Liver (tissue), 9 donors: ENCODE results near the gene RNF182. TPM values are rescaled to one million over a fixed set of nuclear protein-coding genes. Genes with fewer than 3 reads are reported as not detected.

Experiments
- DNase-seq: peaks from one replicate; pipeline ENCODE4 v3.0.0-alpha.2; 2017; ENCODE audit warnings: low spot score
- H3K27ac ChIP-seq, 2 donors: one replicate each; pipeline ENCODE4 v1.7.0; 2013; ENCODE audit warnings: inconsistent platforms in 2 of 2, low read length in 2 of 2, control low read depth in 1 of 2, low read depth in 1 of 2, mild to moderate bottlenecking in 1 of 2
- H3K27me3 ChIP-seq, 4 donors: one replicate each; pipeline versions ENCODE4 v1.6.1 to v1.7.0; 2013; ENCODE audit warnings: low read length in 3 of 4, inconsistent platforms in 1 of 4, mild to moderate bottlenecking in 1 of 4, moderate library complexity in 1 of 4; ENCODE audit not compliant: control insufficient read depth in 4 of 4, insufficient read depth in 4 of 4
- H3K36me3 ChIP-seq, 4 donors: one replicate each; pipeline versions ENCODE4 v1.6.1 to v1.7.0; 2013; ENCODE audit warnings: low read length in 3 of 4, mild to moderate bottlenecking in 3 of 4, low read depth in 1 of 4, moderate library complexity in 1 of 4; ENCODE audit not compliant: control insufficient read depth in 4 of 4, insufficient read depth in 3 of 4
- H3K4me1 ChIP-seq, 4 donors: one replicate each; pipeline versions ENCODE4 v1.6.1 to v1.7.0; 2013; ENCODE audit warnings: low read length in 3 of 4, mild to moderate bottlenecking in 3 of 4, moderate library complexity in 1 of 4; ENCODE audit not compliant: control insufficient read depth in 4 of 4, insufficient read depth in 4 of 4
- H3K4me3 ChIP-seq, 3 donors: one replicate each; pipeline versions ENCODE4 v1.6.1 to v1.7.0; 2013; ENCODE audit warnings: low read length in 3 of 3, control low read depth in 1 of 3, low read depth in 1 of 3, mild to moderate bottlenecking in 1 of 3
- H3K9ac ChIP-seq, 2 donors: one replicate each; pipeline ENCODE4 v1.7.0; 2013; ENCODE audit warnings: low read length in 2 of 2, mild to moderate bottlenecking in 2 of 2, moderate library complexity in 2 of 2, control low read depth in 1 of 2, low read depth in 1 of 2
- H3K9me3 ChIP-seq, 4 donors: one replicate each; pipeline versions ENCODE4 v1.6.1 to v1.7.0; 2013; ENCODE audit warnings: low read length in 3 of 4; ENCODE audit not compliant: control insufficient read depth in 4 of 4
- EGR1 ChIP-seq, 2 donors: IDR thresholded peaks; 2 replicates each; pipeline ENCODE4 v1.6.1; 2016 to 2018; ENCODE audit warnings: antibody characterized with exemption in 2 of 2, low read depth in 2 of 2
- FOXA1 ChIP-seq: IDR thresholded peaks from 2 replicates; pipeline ENCODE4 v1.6.1; 2016; ENCODE audit warnings: antibody characterized with exemption
- FOXA2 ChIP-seq: IDR thresholded peaks from 2 replicates; pipeline ENCODE4 v1.6.1; 2016; ENCODE audit warnings: antibody characterized with exemption
- GABPA ChIP-seq, 2 donors: IDR thresholded peaks in 1 of 2; conservative IDR thresholded peaks in 1 of 2; 2 replicates each; pipeline ENCODE4 v1.6.1; 2016; ENCODE audit warnings: antibody characterized with exemption in 2 of 2, mild to moderate bottlenecking in 1 of 2, moderate library complexity in 1 of 2
- HNF4A ChIP-seq, 2 donors: conservative IDR thresholded peaks; 2 replicates each; pipeline ENCODE4 v1.6.1; 2016; ENCODE audit warnings: antibody characterized with exemption in 2 of 2, mild to moderate bottlenecking in 2 of 2
- HNF4G ChIP-seq: IDR thresholded peaks from 2 replicates; pipeline ENCODE4 v1.6.1; 2016; ENCODE audit warnings: antibody characterized with exemption
- JUND ChIP-seq, 2 donors: IDR thresholded peaks; 2 replicates each; pipeline ENCODE4 v1.6.1; 2016; ENCODE audit warnings: antibody characterized with exemption in 2 of 2
- NR2F2 ChIP-seq: IDR thresholded peaks from 2 replicates; pipeline ENCODE4 v1.6.1; 2016; ENCODE audit warnings: antibody characterized with exemption
- RAD21 ChIP-seq, 2 donors: IDR thresholded peaks; 2 replicates each; pipeline ENCODE4 v1.6.1; 2016; ENCODE audit warnings: antibody characterized with exemption in 2 of 2, mild to moderate bottlenecking in 2 of 2
- REST ChIP-seq: IDR thresholded peaks from 2 replicates; pipeline ENCODE4 v1.6.1; 2016; ENCODE audit warnings: antibody characterized with exemption, mild to moderate bottlenecking
- RXRA ChIP-seq, 2 donors: IDR thresholded peaks; 2 replicates each; pipeline ENCODE4 v1.6.1; 2017 to 2018; ENCODE audit warnings: antibody characterized with exemption in 2 of 2, mild to moderate bottlenecking in 1 of 2
- SP1 ChIP-seq: IDR thresholded peaks from 2 replicates; pipeline ENCODE4 v1.6.1; 2018; ENCODE audit warnings: antibody characterized with exemption, mild to moderate bottlenecking
- TAF1 ChIP-seq: conservative IDR thresholded peaks from 2 replicates; pipeline ENCODE4 v1.6.1; 2016; ENCODE audit warnings: antibody characterized with exemption, mild to moderate bottlenecking
- YY1 ChIP-seq: IDR thresholded peaks from 2 replicates; pipeline ENCODE4 v1.6.1; 2016; ENCODE audit warnings: antibody characterized with exemption, mild to moderate bottlenecking
- ZBTB33 ChIP-seq: IDR thresholded peaks from 2 replicates; pipeline ENCODE4 v1.6.1; 2016; ENCODE audit warnings: antibody characterized with exemption
- WGBS: extraction: QIAGEN DNeasy Blood & Tissue Kit; methylation state at CpG from one replicate; pipeline ENCODE4 v1.1.7; 2013; 5-methylcytosine and 5-hydroxymethylcytosine counted together
- polyA plus RNA-seq, 2 donors: library from polyadenylated mRNA; stranded (reverse) in 1 of 2; unstranded in 1 of 2; fragments of 200-250 nt in 1 of 2; fragments of >200 nt in 1 of 2; fragmentation: Nextera tagmentation in 1 of 2; extraction: Ambion mirVana in 1 of 2; gene quantifications; one replicate each; pipeline versions ENCODE4 v1.2.1 to v1.2.3, GENCODE V29; 2013 to 2015
- total RNA-seq, 2 donors: library from RNA; depleted of rRNA; stranded (reverse); fragments of >200 nt; gene quantifications; one replicate each; pipeline ENCODE4 v1.2.3, GENCODE V29; 2014
- TF ChIP-seq, protein P1 (sequence below): IDR thresholded peaks from 2 replicates; pipeline ENCODE4 v1.6.1; 2016; ENCODE audit warnings: antibody characterized with exemption
- TF ChIP-seq, protein P2 (sequence below): IDR thresholded peaks from 2 replicates; pipeline ENCODE4 v1.6.1; 2016; ENCODE audit warnings: antibody characterized with exemption
- TF ChIP-seq, protein P3 (sequence below): fragments of 150-350 bp; IDR thresholded peaks from 2 replicates; pipeline ENCODE4 v1.5.1; 2017; ENCODE audit warnings: improper control_type of control experiment, low read depth, low read length; ENCODE audit not compliant: missing input control
- donor health status: healthy.
- donor health status: healthy.
- donor health status: healthy.
- donor health status: healthy.
- donor health status: healthy.

RNF182 gene
- total and polyA plus RNA-seq, 4 donors = 1.4 TPM; not detected in 3

DNA sequence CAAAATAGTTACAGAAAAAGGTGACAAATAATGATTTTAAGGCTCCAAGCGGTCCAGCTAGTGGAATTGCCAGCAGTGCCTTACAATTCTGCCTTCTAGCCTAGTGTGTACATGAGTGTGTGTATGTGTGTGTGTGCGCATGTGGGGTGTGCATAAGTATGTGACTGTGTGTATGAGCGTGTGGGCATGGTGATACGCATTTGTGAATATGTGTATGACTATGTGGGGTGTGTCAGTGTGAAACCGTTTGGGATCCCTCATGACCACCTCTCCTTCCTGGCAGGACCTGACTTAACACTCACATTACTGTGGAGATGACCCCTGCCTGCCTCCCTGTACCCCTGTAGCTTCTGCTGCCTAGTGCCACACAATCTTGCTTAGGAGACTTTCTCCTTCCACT, 40.4 kb upstream of the RNF182 start:
- H3K4me1 ChIP-seq = no peaks in the 10 kb centered on the region
- 77% methylated on average over 5 of the region's 5 CpGs for whole genome bisulfite sequencing
- no peak overlapping the region for H3K4me3 ChIP-seq
- no peaks in the 10 kb centered on the region for H3K36me3 ChIP-seq
- no peak overlapping the region for H3K27ac ChIP-seq
- H3K9ac ChIP-seq = no peak overlapping the region
- H3K9me3 ChIP-seq = no peaks in the 10 kb centered on the region
- H3K27me3 ChIP-seq = no peaks in the 10 kb centered on the region
- TF ChIP-seq NR2F2 = no peak
- no peak for TF ChIP-seq REST
- TF ChIP-seq HNF4A (conservative IDR thresholded peaks at IDR 0.05) = no peak
- no peak for TF ChIP-seq YY1
- no peak for TF ChIP-seq RXRA (IDR thresholded peaks at IDR 0.05)
- TF ChIP-seq RAD21 (IDR thresholded peaks at IDR 0.05) = no peak
- no peak for TF ChIP-seq FOXA2
- TF ChIP-seq SP1 = no peak
- TF ChIP-seq ZBTB33 = no peak
- DNase-seq = no peak

- TF ChIP-seq RAD21 (IDR thresholded peaks at IDR 0.05) (no peak), GABPA (IDR thresholded peaks at IDR 0.05 in 1 of 2, conservative IDR thresholded peaks at IDR 0.05 in 1 of 2) (no peak), EGR1 (IDR thresholded peaks at IDR 0.05; ENCODE audit: low read depth in 2 of 2) (no peak), RXRA (IDR thresholded peaks at IDR 0.05) (no peak), JUND (IDR thresholded peaks at IDR 0.05) (no peak), FOXA1 (no peak), SP1 (no peak), ZBTB33 (no peak), TAF1 (no peak), REST (no peak), YY1 (no peak), HNF4G (no peak), NR2F2 (no peak), HNF4A (conservative IDR thresholded peaks at IDR 0.05) (no peak), FOXA2 (no peak)
- TF ChIP-seq, protein P1, sequence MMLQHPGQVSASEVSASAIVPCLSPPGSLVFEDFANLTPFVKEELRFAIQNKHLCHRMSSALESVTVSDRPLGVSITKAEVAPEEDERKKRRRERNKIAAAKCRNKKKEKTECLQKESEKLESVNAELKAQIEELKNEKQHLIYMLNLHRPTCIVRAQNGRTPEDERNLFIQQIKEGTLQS = no peak
- TF ChIP-seq, protein P2, sequence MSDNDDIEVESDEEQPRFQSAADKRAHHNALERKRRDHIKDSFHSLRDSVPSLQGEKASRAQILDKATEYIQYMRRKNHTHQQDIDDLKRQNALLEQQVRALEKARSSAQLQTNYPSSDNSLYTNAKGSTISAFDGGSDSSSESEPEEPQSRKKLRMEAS = no peak
- TF ChIP-seq, protein P3, sequence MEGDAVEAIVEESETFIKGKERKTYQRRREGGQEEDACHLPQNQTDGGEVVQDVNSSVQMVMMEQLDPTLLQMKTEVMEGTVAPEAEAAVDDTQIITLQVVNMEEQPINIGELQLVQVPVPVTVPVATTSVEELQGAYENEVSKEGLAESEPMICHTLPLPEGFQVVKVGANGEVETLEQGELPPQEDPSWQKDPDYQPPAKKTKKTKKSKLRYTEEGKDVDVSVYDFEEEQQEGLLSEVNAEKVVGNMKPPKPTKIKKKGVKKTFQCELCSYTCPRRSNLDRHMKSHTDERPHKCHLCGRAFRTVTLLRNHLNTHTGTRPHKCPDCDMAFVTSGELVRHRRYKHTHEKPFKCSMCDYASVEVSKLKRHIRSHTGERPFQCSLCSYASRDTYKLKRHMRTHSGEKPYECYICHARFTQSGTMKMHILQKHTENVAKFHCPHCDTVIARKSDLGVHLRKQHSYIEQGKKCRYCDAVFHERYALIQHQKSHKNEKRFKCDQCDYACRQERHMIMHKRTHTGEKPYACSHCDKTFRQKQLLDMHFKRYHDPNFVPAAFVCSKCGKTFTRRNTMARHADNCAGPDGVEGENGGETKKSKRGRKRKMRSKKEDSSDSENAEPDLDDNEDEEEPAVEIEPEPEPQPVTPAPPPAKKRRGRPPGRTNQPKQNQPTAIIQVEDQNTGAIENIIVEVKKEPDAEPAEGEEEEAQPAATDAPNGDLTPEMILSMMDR = no peak
- Histone ChIP-seq H3K27me3 (no peaks in the 10 kb centered on the region), H3K4me1 (no peaks in the 10 kb centered on the region), H3K9me3 (no peaks in the 10 kb centered on the region), H3K36me3 (no peaks in the 10 kb centered on the region), H3K4me3 (no peak overlapping the region), H3K9ac (no peak overlapping the region), H3K27ac (no peak overlapping the region)
- no peak for DNase-seq
- 63% methylated on average over 2 of the region's 2 CpGs for WGBS
These were observed 39.2 kb upstream of the RNF182 start for GRCh38 chr6:13885601-13886000.
